Adrenal gland (tissue), 5 donors: ENCODE measurements around the gene MESP2.

Experiments used
- CTCF ChIP-seq, 6 experiments: fragments of 450-650 bp in 4 of 6; fragments of 200-600 bp in 2 of 6; sonication (generic) in 1 of 6; IDR thresholded peaks; 1 replicate in 5 of 6; 2 replicates in 1 of 6; pipeline versions ENCODE4 v1.5.1 to v1.8.0; 2016 to 2021; ENCODE audit warnings: antibody characterized with exemption in 6 of 6, mild to moderate bottlenecking in 2 of 6, moderate library complexity in 1 of 6
- POLR2A ChIP-seq, 2 donors: fragments of 450-650 bp; IDR thresholded peaks; one replicate each; pipeline ENCODE4 v1.6.1; 2017; ENCODE audit warnings: antibody characterized with exemption in 2 of 2, mild to moderate bottlenecking in 2 of 2, moderate library complexity in 1 of 2
- donor health status: DM: no; HTN: no; CAD: no.

GRCh38 chr15:89823836-89824606 is 47.9 kb downstream of the MESP2 start:
- TF ChIP-seq CTCF (IDR thresholded peaks at IDR 0.05) (no peak), POLR2A (IDR thresholded peaks at IDR 0.05) (no peak)
